Endothelial cell of coronary artery (primary cell): ENCODE measurements around the gene UBE3B. TPM values are rescaled to one million over a fixed set of nuclear protein-coding genes. Genes with fewer than 3 reads are reported as not detected.

ENCODE experiments used
- total RNA-seq: library from RNA; depleted of rRNA; stranded (reverse); fragments of >200 nt; gene quantifications from 2 replicates; pipeline ENCODE4 v1.2.3, GENCODE V29; 2014

Gene UBE3B, protein sequence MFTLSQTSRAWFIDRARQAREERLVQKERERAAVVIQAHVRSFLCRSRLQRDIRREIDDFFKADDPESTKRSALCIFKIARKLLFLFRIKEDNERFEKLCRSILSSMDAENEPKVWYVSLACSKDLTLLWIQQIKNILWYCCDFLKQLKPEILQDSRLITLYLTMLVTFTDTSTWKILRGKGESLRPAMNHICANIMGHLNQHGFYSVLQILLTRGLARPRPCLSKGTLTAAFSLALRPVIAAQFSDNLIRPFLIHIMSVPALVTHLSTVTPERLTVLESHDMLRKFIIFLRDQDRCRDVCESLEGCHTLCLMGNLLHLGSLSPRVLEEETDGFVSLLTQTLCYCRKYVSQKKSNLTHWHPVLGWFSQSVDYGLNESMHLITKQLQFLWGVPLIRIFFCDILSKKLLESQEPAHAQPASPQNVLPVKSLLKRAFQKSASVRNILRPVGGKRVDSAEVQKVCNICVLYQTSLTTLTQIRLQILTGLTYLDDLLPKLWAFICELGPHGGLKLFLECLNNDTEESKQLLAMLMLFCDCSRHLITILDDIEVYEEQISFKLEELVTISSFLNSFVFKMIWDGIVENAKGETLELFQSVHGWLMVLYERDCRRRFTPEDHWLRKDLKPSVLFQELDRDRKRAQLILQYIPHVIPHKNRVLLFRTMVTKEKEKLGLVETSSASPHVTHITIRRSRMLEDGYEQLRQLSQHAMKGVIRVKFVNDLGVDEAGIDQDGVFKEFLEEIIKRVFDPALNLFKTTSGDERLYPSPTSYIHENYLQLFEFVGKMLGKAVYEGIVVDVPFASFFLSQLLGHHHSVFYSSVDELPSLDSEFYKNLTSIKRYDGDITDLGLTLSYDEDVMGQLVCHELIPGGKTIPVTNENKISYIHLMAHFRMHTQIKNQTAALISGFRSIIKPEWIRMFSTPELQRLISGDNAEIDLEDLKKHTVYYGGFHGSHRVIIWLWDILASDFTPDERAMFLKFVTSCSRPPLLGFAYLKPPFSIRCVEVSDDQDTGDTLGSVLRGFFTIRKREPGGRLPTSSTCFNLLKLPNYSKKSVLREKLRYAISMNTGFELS
- 24.9 and 37.4 TPM in 2 replicates for total RNA-seq

DNA sequence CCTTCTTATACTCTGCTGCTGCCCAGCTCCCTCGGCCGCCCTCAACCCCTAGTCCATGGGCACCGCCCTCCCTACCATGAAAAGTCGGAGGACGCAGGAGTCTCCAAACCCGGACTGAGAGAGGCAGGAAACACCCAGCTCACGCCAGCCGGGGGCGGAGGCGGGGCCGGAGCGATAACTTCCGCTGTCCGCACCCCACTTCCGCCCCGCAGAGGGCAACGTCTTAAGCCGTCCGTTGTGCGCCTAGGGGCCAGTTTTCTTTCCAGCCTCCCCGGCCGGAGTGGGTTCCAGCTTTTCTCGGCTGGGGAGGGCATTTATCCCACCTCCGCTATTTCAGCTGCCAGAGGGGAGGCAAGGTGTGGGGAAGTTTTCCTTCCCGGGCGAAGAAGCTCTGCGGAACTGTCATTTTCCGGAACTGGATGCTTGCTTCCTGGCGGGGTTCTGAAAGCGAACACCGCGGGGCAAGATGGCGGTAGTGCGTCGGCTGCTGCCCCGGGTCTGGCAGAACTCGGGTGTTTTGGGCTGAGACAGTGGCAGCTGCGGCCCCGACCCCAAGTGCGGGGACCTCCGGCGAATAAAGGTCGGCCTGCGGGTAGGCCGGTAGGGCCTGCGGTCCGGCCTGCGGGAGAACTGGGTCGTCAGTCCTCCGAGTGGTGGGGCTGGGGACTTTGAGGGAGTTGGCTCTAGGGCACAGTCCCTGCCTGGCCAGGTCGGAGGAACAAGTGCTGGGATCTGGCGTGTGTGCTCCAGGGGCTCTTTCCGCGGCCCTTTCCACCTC, at the start of gene UBE3B, which contains the start of gene KCTD10:
Gene UBE3B (plus strand): TSS at position 450 of the 778 bp plus-strand sequence. CDS start 5,918 bp downstream, outside the sequence.
Gene KCTD10 (minus strand): TSS at position 116 of the 778 bp plus-strand sequence. CDS start 38 bp downstream, at position 78.

DNA sequence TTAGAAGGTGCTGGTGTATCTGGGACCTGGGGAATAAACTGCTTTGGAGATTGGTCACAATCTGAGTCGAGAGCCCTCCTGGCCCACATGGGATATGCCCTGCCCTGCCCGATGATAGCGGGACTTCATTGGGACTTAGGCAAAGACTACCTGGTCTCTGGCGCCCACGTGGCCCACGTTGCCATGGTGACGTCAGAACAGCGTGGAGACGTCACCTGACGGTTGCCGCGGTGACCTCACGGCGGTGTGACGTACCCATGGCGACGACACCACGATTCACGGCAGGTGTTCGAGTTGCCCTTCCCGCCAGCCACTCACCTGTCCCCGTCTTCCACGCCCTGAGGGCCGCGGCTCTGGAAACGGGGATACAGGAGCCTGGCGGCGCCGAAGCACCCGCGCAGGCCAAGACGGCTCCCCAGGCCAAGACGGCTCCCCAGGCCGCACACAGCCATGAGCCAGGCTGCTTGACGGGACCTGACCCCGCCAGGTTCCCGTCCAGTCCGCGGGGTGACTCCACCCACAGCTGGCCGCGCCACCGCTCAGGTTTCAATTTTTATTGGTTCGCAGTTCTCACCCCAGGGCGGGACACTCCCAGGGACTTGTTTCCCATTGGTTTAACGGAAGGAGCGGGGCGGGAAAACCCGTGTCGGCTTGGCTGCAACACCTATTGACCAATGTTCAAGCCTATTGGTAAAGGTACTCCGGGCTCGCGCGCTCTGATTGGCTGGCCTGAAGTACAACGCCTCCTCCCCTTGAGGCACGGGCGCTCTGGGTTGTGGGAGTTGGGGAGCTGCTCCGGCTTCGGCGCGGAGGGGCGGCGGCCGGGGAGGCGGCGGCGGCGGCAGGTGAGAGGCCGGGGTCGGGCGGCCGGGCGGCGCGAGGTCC, 95.8 kb downstream of the UBE3B start, which contains the start of the genes MMAB and MVK:
Gene MMAB (minus strand): TSS at position 476 of the 885 bp plus-strand sequence. CDS start 24 bp downstream, at position 452.
Gene MVK (plus strand): TSS at position 766 of the 885 bp plus-strand sequence. CDS start 1,029 bp downstream, outside the sequence.

Other genes with a start within 250 kb of the UBE3B start
- gene FOXN4, start 168.3 kb upstream of the UBE3B start, total RNA-seq = not detected in 2 replicates
- not detected in 2 replicates for gene MYO1H, start 129.7 kb upstream of the UBE3B start, total RNA-seq
- gene KCTD10, start 334 bp upstream of the UBE3B start, total RNA-seq = 86.9 and 89.2 TPM in 2 replicates
- gene MMAB, start 95.9 kb downstream of the UBE3B start, total RNA-seq = 13.8 and 19.6 TPM in 2 replicates
- 7.4 and 8.2 TPM in 2 replicates for gene MVK, start 96.2 kb downstream of the UBE3B start, total RNA-seq
- 0.27 and 0.38 TPM in 2 replicates for gene FAM222A, start 236.2 kb downstream of the UBE3B start, total RNA-seq